Glutamatergic neuron (in vitro differentiated cells): ENCODE results near the gene HEPHL1. TPM values are rescaled to one million over a fixed set of nuclear protein-coding genes. Genes with fewer than 3 reads are reported as not detected.

Source experiments
- DNase-seq: peaks from one replicate; pipeline ENCODE4 v3.0.0; 2022
- H3K27ac Mint-ChIP-seq: one replicate; pipeline ENCODE4 v1.8.0; 2020; ENCODE audit warnings: mild to moderate bottlenecking, mixed read lengths, inconsistent platforms; ENCODE audit not compliant: unreplicated experiment
- H3K27me3 Mint-ChIP-seq: one replicate; pipeline ENCODE4 v1.8.0; 2020; ENCODE audit warnings: mild to moderate bottlenecking, moderate library complexity, mixed read lengths, inconsistent platforms; ENCODE audit not compliant: unreplicated experiment
- H3K36me3 Mint-ChIP-seq: one replicate; pipeline ENCODE4 v1.8.0; 2020; ENCODE audit warnings: mild to moderate bottlenecking, mixed read lengths, inconsistent platforms; ENCODE audit not compliant: unreplicated experiment
- H3K4me1 Mint-ChIP-seq: one replicate; pipeline ENCODE4 v1.8.0; 2020; ENCODE audit warnings: mild to moderate bottlenecking, low read depth, mixed read lengths, inconsistent platforms; ENCODE audit not compliant: unreplicated experiment
- H3K4me3 Mint-ChIP-seq: one replicate; pipeline ENCODE4 v1.8.0; 2020; ENCODE audit warnings: mild to moderate bottlenecking, mixed read lengths, inconsistent platforms; ENCODE audit not compliant: unreplicated experiment
- H3K9me3 Mint-ChIP-seq: one replicate; pipeline ENCODE4 v1.8.0; 2020; ENCODE audit warnings: mild to moderate bottlenecking, moderate library complexity, mixed read lengths, inconsistent platforms; ENCODE audit not compliant: unreplicated experiment
- CTCF ChIP-seq: fragments of 200-600 bp; sonication (generic); IDR thresholded peaks from one replicate; pipeline ENCODE4 v1.5.0; 2021; ENCODE audit not compliant: partially characterized antibody, unreplicated experiment
- total RNA-seq: library from RNA; stranded (reverse); fragmentation: NEBNext Ultra II Directional; extraction: Animal tissue kit (Norgen Biotek cat#: 25700); gene quantifications from one replicate; pipeline ENCODE4 v1.2.1, GENCODE V29; 2021; ENCODE audit not compliant: unreplicated experiment

The HEPHL1 gene
- total RNA-seq, 1 donor from 2014 or later: not detected

- H3K9me3 Mint-ChIP-seq: peaks cover 2% of the 10 kb centered on the region
- H3K27ac Mint-ChIP-seq: no peak overlapping the region
- no peaks in the 10 kb centered on the region for H3K36me3 Mint-ChIP-seq
- no peak overlapping the region for H3K4me3 Mint-ChIP-seq
- no peak for DNase-seq
- peaks cover 4% of the 10 kb centered on the region for H3K4me1 Mint-ChIP-seq
- TF ChIP-seq CTCF: no peak
- H3K27me3 Mint-ChIP-seq: no peaks in the 10 kb centered on the region
Measured at GRCh38 chr11:94034207-94034606, 13.1 kb downstream of the HEPHL1 start.

GRCh38 chr11:94036096-94036495 is 14.9 kb downstream of the HEPHL1 start:
- Mint-ChIP-seq H3K4me1 (peaks cover 4% of the 10 kb centered on the region), H3K4me3 (no peak overlapping the region), H3K36me3 (no peaks in the 10 kb centered on the region), H3K27me3 (no peaks in the 10 kb centered on the region), H3K27ac (no peak overlapping the region), H3K9me3 (no peaks in the 10 kb centered on the region)
- DNase-seq: no peak
- no peak for TF ChIP-seq CTCF

DNA sequence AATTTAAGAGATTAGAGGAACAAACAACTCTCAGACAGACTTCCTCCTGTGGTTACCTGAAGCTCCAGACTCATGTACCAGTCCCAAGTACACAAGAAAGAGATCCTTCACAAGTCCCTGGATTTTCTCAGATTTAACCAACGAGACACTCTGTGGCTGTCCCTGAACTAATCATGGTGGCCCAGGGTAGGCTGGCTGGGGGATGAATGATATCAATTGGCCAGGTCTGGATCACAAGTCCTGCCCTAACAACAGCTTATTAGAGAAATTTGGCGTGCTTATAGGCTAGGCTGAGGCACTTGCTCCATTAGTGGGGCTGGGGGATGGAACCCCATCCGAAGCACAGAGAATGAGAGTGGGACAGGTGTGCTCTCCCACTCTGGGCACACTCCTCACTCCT is 22.1 kb downstream of the HEPHL1 start:
- no peak for TF ChIP-seq CTCF
- H3K9me3 Mint-ChIP-seq: no peaks in the 10 kb centered on the region
- H3K36me3 Mint-ChIP-seq: no peaks in the 10 kb centered on the region
- DNase-seq: no peak
- H3K4me3 Mint-ChIP-seq: no peak overlapping the region
- H3K27ac Mint-ChIP-seq: no peak overlapping the region
- no peaks in the 10 kb centered on the region for H3K27me3 Mint-ChIP-seq
- no peaks in the 10 kb centered on the region for H3K4me1 Mint-ChIP-seq

DNA sequence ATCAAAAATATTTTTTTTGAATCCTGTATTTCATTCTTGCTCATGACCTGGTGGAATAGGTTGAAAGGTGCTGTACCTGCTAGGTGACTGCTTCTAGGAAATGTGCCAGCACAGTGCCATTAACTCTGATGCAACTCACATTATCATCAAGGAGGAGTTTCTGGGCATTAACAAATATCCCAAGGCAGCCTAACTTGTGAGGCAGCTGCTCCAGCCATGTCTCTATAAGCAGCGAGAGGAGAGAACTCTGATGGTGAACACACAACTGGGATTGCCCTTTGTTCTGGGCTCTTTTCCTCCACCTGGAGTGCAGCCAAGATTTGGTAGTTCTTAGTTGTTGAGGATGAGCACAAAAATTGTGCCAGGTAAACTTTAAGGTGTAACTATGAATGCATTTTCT is 25.6 kb downstream of the HEPHL1 start:
- DNase-seq: no peak
- TF ChIP-seq CTCF: no peak
- H3K4me1 Mint-ChIP-seq: no peaks in the 10 kb centered on the region

GRCh38 chr11:94048032-94048709 is 27.0 kb downstream of the HEPHL1 start:
- no peak for TF ChIP-seq CTCF
- no peak for DNase-seq
- no peaks in the 10 kb centered on the region for H3K27me3 Mint-ChIP-seq
- no peaks in the 10 kb centered on the region for H3K9me3 Mint-ChIP-seq
- no peaks in the 10 kb centered on the region for H3K4me1 Mint-ChIP-seq
- no peak overlapping the region for H3K4me3 Mint-ChIP-seq
- no peak overlapping the region for H3K27ac Mint-ChIP-seq
- no peaks in the 10 kb centered on the region for H3K36me3 Mint-ChIP-seq

More for the DNA sequence above, 25.6 kb downstream of the HEPHL1 start:
- Mint-ChIP-seq H3K9me3 (no peaks in the 10 kb centered on the region), H3K36me3 (no peaks in the 10 kb centered on the region), H3K27me3 (no peaks in the 10 kb centered on the region), H3K27ac (no peak overlapping the region), H3K4me3 (no peak overlapping the region)
